Erythroblast (primary cell): ENCODE results near the gene KIF5A.

ENCODE experiments used
- GATA1 ChIP-seq: IDR thresholded peaks from 2 replicates; pipeline ENCODE4 v1.6.1; 2011; ENCODE audit warnings: low read depth, mild to moderate bottlenecking, control low read depth, low read length, moderate library complexity
- POLR2A ChIP-seq: IDR thresholded peaks from 2 replicates; pipeline ENCODE4 v1.6.1; 2011; ENCODE audit warnings: mild to moderate bottlenecking, low read length

DNA sequence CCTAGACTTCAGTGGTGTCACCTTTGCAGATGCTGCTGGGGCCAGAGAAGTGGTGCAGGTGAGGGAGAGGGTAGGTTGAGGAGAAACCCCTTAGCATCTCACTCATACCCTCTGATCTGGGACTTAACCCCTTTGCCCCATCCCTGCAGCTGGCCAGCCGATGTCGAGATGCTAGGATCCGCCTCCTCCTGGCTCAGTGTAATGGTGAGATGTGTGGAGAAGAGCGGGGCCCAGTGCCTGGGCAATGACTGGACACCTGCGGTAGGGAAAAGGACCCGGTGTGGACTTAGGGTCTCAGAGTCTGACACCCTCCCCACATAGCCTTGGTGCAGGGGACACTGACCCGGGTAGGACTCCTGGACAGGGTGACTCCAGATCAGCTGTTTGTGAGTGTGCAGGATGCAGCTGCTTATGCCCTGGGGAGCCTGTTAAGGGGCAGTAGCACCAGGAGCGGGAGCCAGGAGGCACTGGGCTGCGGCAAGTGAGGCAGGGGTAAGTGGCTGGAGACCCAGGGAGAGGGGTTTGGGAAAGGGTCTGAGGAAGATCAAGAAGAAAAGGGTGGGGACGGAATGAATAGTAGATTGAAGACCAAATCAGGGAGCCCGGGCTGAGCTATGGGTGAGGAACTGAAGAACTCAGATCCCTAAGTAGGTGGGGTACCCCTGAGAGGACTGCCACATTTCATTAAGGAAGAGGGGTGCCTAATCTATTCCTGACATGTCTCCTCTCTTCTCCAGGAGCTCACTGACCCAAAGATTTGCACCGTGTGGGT is 75.6 kb downstream of the KIF5A start:
- TF ChIP-seq POLR2A (no peak), GATA1 (no peak)
